Retinal pigment epithelial cell (primary cell): Measurements from ENCODE around the gene SLC4A7.
A peak's percentile ranks its signal among the peaks of the same experiment; 100 is the strongest.

Source experiments
- DNase-seq: peaks from one replicate; pipeline ENCODE4 v3.0.0-alpha.2; 2010; ENCODE audit warnings: low read depth
- H3K4me3 ChIP-seq: 2 replicates; pipeline ENCODE4 v1.5.1; 2011; ENCODE audit warnings: mild to moderate bottlenecking, low read length, control low read depth, moderate library complexity
- TF ChIP-seq, protein P1 (sequence below): conservative IDR thresholded peaks from 2 replicates; pipeline ENCODE4 v1.5.1; 2011; ENCODE audit warnings: low read depth, low read length, control low read depth, inconsistent platforms

Gene SLC4A7

GRCh38 chr3:27468283-27468886 is 15.8 kb downstream of the SLC4A7 start:
- DNase-seq = no peak
- H3K4me3 ChIP-seq = no peak overlapping the region
- TF ChIP-seq, protein P1, sequence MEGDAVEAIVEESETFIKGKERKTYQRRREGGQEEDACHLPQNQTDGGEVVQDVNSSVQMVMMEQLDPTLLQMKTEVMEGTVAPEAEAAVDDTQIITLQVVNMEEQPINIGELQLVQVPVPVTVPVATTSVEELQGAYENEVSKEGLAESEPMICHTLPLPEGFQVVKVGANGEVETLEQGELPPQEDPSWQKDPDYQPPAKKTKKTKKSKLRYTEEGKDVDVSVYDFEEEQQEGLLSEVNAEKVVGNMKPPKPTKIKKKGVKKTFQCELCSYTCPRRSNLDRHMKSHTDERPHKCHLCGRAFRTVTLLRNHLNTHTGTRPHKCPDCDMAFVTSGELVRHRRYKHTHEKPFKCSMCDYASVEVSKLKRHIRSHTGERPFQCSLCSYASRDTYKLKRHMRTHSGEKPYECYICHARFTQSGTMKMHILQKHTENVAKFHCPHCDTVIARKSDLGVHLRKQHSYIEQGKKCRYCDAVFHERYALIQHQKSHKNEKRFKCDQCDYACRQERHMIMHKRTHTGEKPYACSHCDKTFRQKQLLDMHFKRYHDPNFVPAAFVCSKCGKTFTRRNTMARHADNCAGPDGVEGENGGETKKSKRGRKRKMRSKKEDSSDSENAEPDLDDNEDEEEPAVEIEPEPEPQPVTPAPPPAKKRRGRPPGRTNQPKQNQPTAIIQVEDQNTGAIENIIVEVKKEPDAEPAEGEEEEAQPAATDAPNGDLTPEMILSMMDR = no peak

DNA sequence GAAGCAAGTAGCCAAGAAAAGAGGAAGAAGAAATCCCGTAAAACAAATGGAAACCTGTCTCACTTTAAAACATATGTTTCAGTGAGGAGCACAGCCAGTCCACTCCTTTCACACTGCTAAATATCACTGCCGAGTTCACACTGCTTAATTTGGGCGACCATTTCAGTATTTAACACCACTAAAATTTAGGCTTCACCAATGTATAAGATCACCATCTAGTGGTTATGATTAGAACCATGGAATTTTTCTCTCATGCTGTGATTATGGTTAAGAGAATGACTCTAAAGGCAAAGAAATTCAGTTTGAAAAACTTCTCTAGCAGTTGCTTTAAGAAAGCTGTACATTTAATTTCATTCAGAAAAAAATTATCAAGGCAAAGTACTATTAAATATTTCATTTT is 16.6 kb downstream of the SLC4A7 start:
- no peak for DNase-seq
- H3K4me3 ChIP-seq = no peak overlapping the region
- TF ChIP-seq, protein P1 = peak; percentile 60

- no peak for DNase-seq
- H3K4me3 ChIP-seq = no peak overlapping the region
- TF ChIP-seq, protein P1 = no peak
Observed at GRCh38 chr3:27464646-27465045, 19.5 kb downstream of the SLC4A7 start.

DNA sequence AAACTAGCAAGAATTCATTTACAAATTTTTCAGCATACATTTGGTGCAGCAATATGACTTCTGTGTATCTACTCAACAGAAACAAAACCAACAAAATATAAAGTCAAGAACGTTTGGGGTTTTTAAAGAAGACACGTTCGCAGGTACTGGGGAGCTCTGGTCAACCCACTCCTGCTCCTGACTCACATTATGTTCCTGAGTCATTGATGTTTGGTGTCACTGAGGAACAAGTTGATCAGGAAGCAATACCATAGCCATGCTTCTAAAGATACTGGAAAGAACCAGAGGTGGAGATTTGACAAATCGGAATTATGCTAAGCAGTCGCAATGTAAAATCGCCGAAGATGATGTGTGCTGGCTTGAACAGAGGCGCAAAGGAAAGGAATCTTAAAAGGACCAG is 22.0 kb downstream of the SLC4A7 start:
- TF ChIP-seq, protein P1 = no peak
- DNase-seq = no peak
- no peak overlapping the region for H3K4me3 ChIP-seq

DNA sequence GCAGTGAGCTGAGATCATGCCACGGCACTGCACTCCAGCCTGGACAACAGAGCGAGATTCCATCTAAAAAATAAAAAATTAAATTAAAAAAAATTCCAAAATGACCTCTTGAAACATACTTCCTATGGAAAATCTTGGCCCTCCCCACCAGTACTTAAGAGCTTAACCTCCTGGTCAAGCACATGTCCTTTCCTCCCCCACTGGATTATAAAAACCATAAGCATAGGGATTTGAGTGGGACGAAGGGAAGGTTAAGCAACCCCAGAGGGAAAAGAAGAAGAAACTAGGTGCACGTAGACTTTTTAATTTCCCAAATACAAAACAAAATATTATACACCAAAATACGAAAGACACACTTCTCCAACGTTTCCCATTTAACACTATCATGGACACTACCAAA is 25.3 kb downstream of the SLC4A7 start:
- TF ChIP-seq, protein P1 = no peak
- H3K4me3 ChIP-seq = no peak overlapping the region
- peak; percentile 39 for DNase-seq

DNA sequence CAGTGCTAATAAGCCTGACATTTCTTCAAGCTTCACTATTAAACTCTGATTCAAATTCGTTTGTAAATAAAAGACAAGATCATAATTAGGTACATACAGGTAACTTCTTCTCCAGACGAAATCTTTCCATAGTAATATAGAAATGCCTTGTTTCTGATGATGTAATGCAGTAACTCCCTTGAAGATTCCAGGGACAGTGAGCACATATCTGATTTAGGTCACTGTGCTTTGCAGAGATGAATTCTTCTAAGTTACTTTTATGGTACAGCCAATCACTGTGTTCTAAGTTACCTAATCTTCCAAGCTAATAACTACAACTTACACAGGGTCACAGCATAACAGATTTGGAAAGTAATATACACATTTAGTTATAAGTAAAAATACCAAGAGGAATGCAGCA is 27.6 kb downstream of the SLC4A7 start:
- DNase-seq = no peak
- TF ChIP-seq, protein P1 = no peak
- no peak overlapping the region for H3K4me3 ChIP-seq

- DNase-seq = no peak
- TF ChIP-seq, protein P1 = no peak
- no peak overlapping the region for H3K4me3 ChIP-seq
Observed at GRCh38 chr3:27454914-27455313, 29.3 kb downstream of the SLC4A7 start.
